K562 (cell line): Measurements from ENCODE around the gene KRTAP4-8. TPM values are rescaled to one million over a fixed set of nuclear protein-coding genes. Genes with fewer than 3 reads are reported as not detected.

Source experiments
- ATAC-seq: fragments of 200-7000 bp; cut with Tn5 transposase; 3 replicates; pipeline ENCODE4 v1.9.1; 2020; ENCODE audit warnings: moderate library complexity
- BruUV-seq: library from RNA; stranded (reverse); fragments of 400-500 nt; replicated peaks from 2 replicates; lab custom pipeline; 2021; lab: Mats Ljungman, UMichigan
- CTCF ChIA-PET: fragments of 300-600 bp; formaldehyde crosslinking; extraction: SDS; loops from one replicate; lab custom pipeline; 2021; ENCODE audit warnings: low intra/inter-chr PET ratio; lab: Yijun Ruan, JAX
- POLR2A ChIA-PET: fragments of 300-600, 350-650 bp; sonication (Branson Sonifier 250); formaldehyde crosslinking; extraction: SDS; loops from one replicate; lab custom pipeline; 2021; ENCODE audit warnings: antibody characterized with exemption, inconsistent platforms; lab: Yijun Ruan, JAX
- DNase-seq, 4 experiments: peaks; one replicate each; pipeline versions ENCODE4 v3.0.0 to v3.0.0-alpha.2; 2011 to 2018; ENCODE audit warnings: low spot score in 3 of 4, mixed read lengths in 3 of 4; ENCODE audit errors: extremely low read depth in 1 of 4
- FAIRE-seq: peaks from 2 replicates; lab custom pipeline; 2011; peaks lifted over from hg19 to GRCh38; lab: Jason Lieb, UNC
- H2AFZ ChIP-seq: 2 replicates; pipeline ENCODE4 v1.6.0; 2011; ENCODE audit warnings: low read depth, low read length, control low read depth, inconsistent platforms
- H3K27ac ChIP-seq: fragments of 200-600 bp; 3 replicates; pipeline ENCODE4 v1.8.0; 2011; ENCODE audit warnings: low read depth, mild to moderate bottlenecking, control low read depth, inconsistent platforms, low read length, moderate library complexity, mixed read lengths; ENCODE audit errors: extremely low read depth
- H3K27me3 ChIP-seq, 2 experiments: fragments of 300-600 bp in 1 of 2; 2 replicates in 1 of 2; 3 replicates in 1 of 2; pipeline versions ENCODE4 v1.6.0 to v1.8.0; 2011; ENCODE audit warnings: inconsistent platforms in 2 of 2, low read length in 2 of 2, mild to moderate bottlenecking in 1 of 2, mixed read lengths in 1 of 2, moderate library complexity in 1 of 2; ENCODE audit not compliant: control insufficient read depth in 2 of 2, insufficient read depth in 2 of 2
- H3K36me3 ChIP-seq: fragments of 300-600 bp; 3 replicates; pipeline ENCODE4 v1.8.0; 2011; ENCODE audit warnings: mild to moderate bottlenecking, low read length, inconsistent platforms; ENCODE audit not compliant: control insufficient read depth, insufficient read depth
- H3K4me1 ChIP-seq, 2 experiments: fragments of 200-600 bp in 1 of 2; replicated peaks in 1 of 2; 2 replicates in 1 of 2; 3 replicates in 1 of 2; pipeline versions ENCODE4 v1.5.1 to v1.8.0; 2011; ENCODE audit warnings: inconsistent platforms in 2 of 2, low read length in 2 of 2, mild to moderate bottlenecking in 1 of 2, mixed read lengths in 1 of 2, moderate library complexity in 1 of 2; ENCODE audit not compliant: control insufficient read depth in 2 of 2, insufficient read depth in 2 of 2
- H3K4me2 ChIP-seq: 2 replicates; pipeline ENCODE4 v1.6.1; 2011; ENCODE audit warnings: low read length, control low read depth, inconsistent platforms, mixed read lengths; ENCODE audit not compliant: insufficient read depth
- H3K4me3 ChIP-seq: fragments of 200-600 bp; sonication (generic), shearing (Covaris generic); 2 replicates; pipeline ENCODE4 v1.5.1; 2016; ENCODE audit warnings: control low read depth, inconsistent platforms
- H3K79me2 ChIP-seq: fragments of 200-600 bp; 3 replicates; pipeline ENCODE4 v1.8.0; 2011; ENCODE audit warnings: low read length, inconsistent platforms; ENCODE audit not compliant: control insufficient read depth, insufficient read depth
- H3K9ac ChIP-seq, 2 experiments: 2 replicates each; pipeline versions ENCODE4 v1.6.0 to v1.6.1; 2011; ENCODE audit warnings: low read depth in 2 of 2, low read length in 2 of 2, control low read depth in 1 of 2, inconsistent platforms in 1 of 2, mild to moderate bottlenecking in 1 of 2, mixed read lengths in 1 of 2; ENCODE audit not compliant: insufficient read depth in 1 of 2
- H3K9me1 ChIP-seq: one replicate; pipeline ENCODE4 v1.6.0; 2011; ENCODE audit warnings: inconsistent platforms, mild to moderate bottlenecking, low read length, moderate library complexity; ENCODE audit not compliant: control insufficient read depth, insufficient read depth
- H3K9me3 ChIP-seq: replicated peaks from 2 replicates; pipeline ENCODE4 v1.5.1; 2011; ENCODE audit warnings: low read depth, low read length, inconsistent platforms; ENCODE audit not compliant: control insufficient read depth, insufficient read depth
- H4K20me1 ChIP-seq: replicated peaks from 2 replicates; pipeline ENCODE4 v1.6.1; 2011; ENCODE audit warnings: low read length, inconsistent platforms, mixed read lengths; ENCODE audit not compliant: control insufficient read depth, insufficient read depth
- PTRF ChIP-seq: fragments of 450-650 bp; IDR thresholded peaks from 2 replicates; pipeline ENCODE4 v1.6.1; 2016; ENCODE audit warnings: mild to moderate bottlenecking, missing genetic modification characterization, missing compliant biosample characterization
- ZNF586 ChIP-seq: fragments of 450-650 bp; formaldehyde crosslinking; conservative IDR thresholded peaks from 2 replicates; pipeline ENCODE4 v1.4.0; 2020; ENCODE audit warnings: mild to moderate bottlenecking, moderate library complexity
- WGBS: fragments of 100-300 bp; shearing (Covaris generic); methylation state at CpG from one replicate; pipeline ENCODE4 v1.1.6; 2016; ENCODE audit warnings: low coverage, mixed read lengths; ENCODE audit not compliant: insufficient coverage; ENCODE audit errors: missing lambda C conversion rate; 5-methylcytosine and 5-hydroxymethylcytosine counted together
- in situ Hi-C: fragments of 300-500 bp; cut with MboI; formaldehyde crosslinking; loops from 4 replicates; pipeline ENCODE4 v1.15.0; 2018; ENCODE audit warnings: inconsistent platforms, mixed read lengths
- intact Hi-C: fragments of 100-400 bp; cut with micrococcal nuclease; formaldehyde crosslinking; loops from 2 replicates; pipeline ENCODE4 v1.14.2; 2022
- polyA plus RNA-seq, 8 experiments: library from polyadenylated mRNA; depleted of rRNA in 4 of 8; stranded (reverse) in 5 of 8; unstranded in 3 of 8; fragments of >200 nt; fragmentation: Nextera tagmentation in 2 of 8; fragmentation: Illumina TruSeq in 1 of 8; extraction: Ambion mirVana in 2 of 8; extraction: Trizol in 1 of 8; gene quantifications; 2 replicates each; pipeline versions ENCODE4 v1.2.1 to v1.2.3, GENCODE V29; 2011 to 2014; ENCODE audit warnings: inconsistent platforms in 1 of 8, missing spikeins in 1 of 8
- total RNA-seq, 7 experiments: library from RNA; depleted of rRNA in 6 of 7; stranded (reverse); fragments of >200 nt in 6 of 7; fragmentation: Illumina TruSeq in 2 of 7; extraction: Trizol in 2 of 7; gene quantifications; 2 replicates each; pipeline versions ENCODE4 v1.2.1 to v1.2.3, GENCODE V29; 2011 to 2021; ENCODE audit warnings: low replicate concordance in 1 of 7
- TF ChIP-seq, protein P1 (sequence below), 2 experiments: fragments of 450-650 bp; IDR thresholded peaks; 2 replicates each; pipeline ENCODE4 v1.6.1; 2018; ENCODE audit warnings: mild to moderate bottlenecking in 2 of 2, low read depth in 1 of 2; ENCODE audit not compliant: partially characterized antibody in 2 of 2

The KRTAP4-8 gene
- total and polyA plus RNA-seq, 9 of the 15 experiments (the other 6 are each of a cell fraction or from before 2014, with no cell fraction given) = not detected

DNA sequence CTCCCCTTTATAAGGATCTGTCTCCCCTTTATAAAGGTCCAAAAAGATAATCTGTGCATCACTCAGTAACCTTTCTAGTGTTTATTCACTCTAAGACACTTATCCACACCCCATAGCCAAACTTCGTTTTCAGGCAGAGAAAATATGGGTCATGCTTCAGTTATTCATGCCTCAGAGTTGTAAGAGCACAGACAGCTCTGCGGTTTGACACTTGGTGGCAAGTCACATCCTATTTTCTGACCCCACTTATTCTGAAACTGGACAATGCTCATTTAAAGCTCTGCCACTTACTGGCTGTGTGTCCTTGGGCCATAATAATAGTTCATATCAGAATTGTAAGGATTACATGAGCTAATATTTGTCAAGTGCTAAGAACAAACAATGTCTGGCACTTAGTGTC is 48.8 kb downstream of the KRTAP4-8 start:
- H2AFZ ChIP-seq = no peak overlapping the region
- H3K36me3 ChIP-seq = no peaks in the 10 kb centered on the region
- DNase-seq (no peak), FAIRE-seq (no peak), ATAC-seq (no peak)
- H3K79me2 ChIP-seq = no peaks in the 10 kb centered on the region
- BruUV-seq = no TSS peak
- intact Hi-C loops (no loop called here), in situ Hi-C loops (no loop called here)
- H3K4me1 ChIP-seq = no peaks in the 10 kb centered on the region
- no peaks in the 10 kb centered on the region for H3K9me3 ChIP-seq
- ChIA-PET CTCF (no interaction called here), POLR2A (interaction anchor here (1.0 kb wide), 1 partner anchor 10 kb away, joined by 3 read pairs; no protein-coding TSS in a partner anchor)
- no peaks in the 10 kb centered on the region for H4K20me1 ChIP-seq
- WGBS = 2% methylated on average over 2 of the region's 2 CpGs
- no peaks in the 10 kb centered on the region for H3K9me1 ChIP-seq
- H3K4me2 ChIP-seq = no peak overlapping the region
- peaks cover 2 to 7% of the 10 kb centered on the region in 2 experiments; a peak in 3 of 5 replicates for H3K27me3 ChIP-seq
- H3K9ac ChIP-seq = no peak overlapping the region
- no peak overlapping the region for H3K4me3 ChIP-seq
- TF ChIP-seq, protein P1, sequence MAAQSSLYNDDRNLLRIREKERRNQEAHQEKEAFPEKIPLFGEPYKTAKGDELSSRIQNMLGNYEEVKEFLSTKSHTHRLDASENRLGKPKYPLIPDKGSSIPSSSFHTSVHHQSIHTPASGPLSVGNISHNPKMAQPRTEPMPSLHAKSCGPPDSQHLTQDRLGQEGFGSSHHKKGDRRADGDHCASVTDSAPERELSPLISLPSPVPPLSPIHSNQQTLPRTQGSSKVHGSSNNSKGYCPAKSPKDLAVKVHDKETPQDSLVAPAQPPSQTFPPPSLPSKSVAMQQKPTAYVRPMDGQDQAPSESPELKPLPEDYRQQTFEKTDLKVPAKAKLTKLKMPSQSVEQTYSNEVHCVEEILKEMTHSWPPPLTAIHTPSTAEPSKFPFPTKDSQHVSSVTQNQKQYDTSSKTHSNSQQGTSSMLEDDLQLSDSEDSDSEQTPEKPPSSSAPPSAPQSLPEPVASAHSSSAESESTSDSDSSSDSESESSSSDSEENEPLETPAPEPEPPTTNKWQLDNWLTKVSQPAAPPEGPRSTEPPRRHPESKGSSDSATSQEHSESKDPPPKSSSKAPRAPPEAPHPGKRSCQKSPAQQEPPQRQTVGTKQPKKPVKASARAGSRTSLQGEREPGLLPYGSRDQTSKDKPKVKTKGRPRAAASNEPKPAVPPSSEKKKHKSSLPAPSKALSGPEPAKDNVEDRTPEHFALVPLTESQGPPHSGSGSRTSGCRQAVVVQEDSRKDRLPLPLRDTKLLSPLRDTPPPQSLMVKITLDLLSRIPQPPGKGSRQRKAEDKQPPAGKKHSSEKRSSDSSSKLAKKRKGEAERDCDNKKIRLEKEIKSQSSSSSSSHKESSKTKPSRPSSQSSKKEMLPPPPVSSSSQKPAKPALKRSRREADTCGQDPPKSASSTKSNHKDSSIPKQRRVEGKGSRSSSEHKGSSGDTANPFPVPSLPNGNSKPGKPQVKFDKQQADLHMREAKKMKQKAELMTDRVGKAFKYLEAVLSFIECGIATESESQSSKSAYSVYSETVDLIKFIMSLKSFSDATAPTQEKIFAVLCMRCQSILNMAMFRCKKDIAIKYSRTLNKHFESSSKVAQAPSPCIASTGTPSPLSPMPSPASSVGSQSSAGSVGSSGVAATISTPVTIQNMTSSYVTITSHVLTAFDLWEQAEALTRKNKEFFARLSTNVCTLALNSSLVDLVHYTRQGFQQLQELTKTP (IDR thresholded peaks at IDR 0.05; ENCODE audit: low read depth in 1 of 2, partially characterized antibody in 2 of 2) = no peak
- TF ChIP-seq ZNF586 (CRISPR knock-in tag) = no peak
- no peak for TF ChIP-seq PTRF (tag)
- no peak overlapping the region for H3K27ac ChIP-seq
